Thyroid gland (tissue), 4 donors: ENCODE results near the gene GPM6B. TPM values are rescaled to one million over a fixed set of nuclear protein-coding genes. Genes with fewer than 3 reads are reported as not detected.
A peak's percentile ranks its signal among the peaks of the same experiment; 100 is the strongest.

ENCODE experiments used
- DNase-seq, 2 donors: peaks; one replicate each; pipeline ENCODE4 v3.0.0-alpha.2; 2019
- H3K27ac ChIP-seq, 3 donors: fragments of 200-600 bp; sonication (generic); 1 replicate in 2 of 3; 2 replicates in 1 of 3; pipeline ENCODE4 v1.5.1; 2016 to 2019; ENCODE audit warnings: mild to moderate bottlenecking in 1 of 3, moderate library complexity in 1 of 3
- H3K27me3 ChIP-seq: fragments of 200-600 bp; sonication (generic); one replicate; pipeline ENCODE4 v1.5.1; 2019
- H3K36me3 ChIP-seq, 2 donors: fragments of 200-600 bp; sonication (generic); one replicate each; pipeline ENCODE4 v1.5.1; 2016 to 2019
- H3K4me1 ChIP-seq, 2 donors: fragments of 200-600 bp; sonication (generic); one replicate each; pipeline ENCODE4 v1.5.1; 2017 to 2019
- H3K4me3 ChIP-seq, 3 donors: fragments of 200-600 bp; sonication (generic); replicated peaks in 1 of 3; 1 replicate in 2 of 3; 2 replicates in 1 of 3; pipeline ENCODE4 v1.5.1; 2016; ENCODE audit warnings: mild to moderate bottlenecking in 1 of 3
- H3K9me3 ChIP-seq: fragments of 200-600 bp; sonication (generic); one replicate; pipeline ENCODE4 v1.5.1; 2017
- POLR2A ChIP-seq, 2 donors: fragments of 450-650 bp; IDR thresholded peaks; one replicate each; pipeline ENCODE4 v1.6.1; 2017; ENCODE audit warnings: antibody characterized with exemption in 2 of 2, mild to moderate bottlenecking in 2 of 2, moderate library complexity in 1 of 2
- WGBS, 2 donors: methylation state at CpG; one replicate each; pipeline ENCODE4 v1.1.5; 2017; 5-methylcytosine and 5-hydroxymethylcytosine counted together
- intact Hi-C: fragments of 100-400 bp; cut with DNase I; formaldehyde crosslinking; loops from one replicate; pipeline ENCODE4 v1.15.1; 2023
- total RNA-seq, 4 donors: library from RNA; depleted of rRNA; stranded (reverse); fragments of >200 nt; gene quantifications; one replicate each; pipeline ENCODE4 v1.2.3, GENCODE V29; 2016
- TF ChIP-seq, protein P1 (sequence below), 6 experiments: fragments of 200-600 bp in 3 of 6; fragments of 450-650 bp in 3 of 6; sonication (generic) in 3 of 6; IDR thresholded peaks; one replicate each; pipeline ENCODE4 v1.5.1; 2016 to 2019; ENCODE audit warnings: antibody characterized with exemption in 6 of 6, mild to moderate bottlenecking in 2 of 6, inconsistent platforms in 1 of 6, moderate library complexity in 1 of 6

Gene GPM6B
- total RNA-seq, 4 donors from 2014 or later = 2.3 to 9.9 (median 6.1) TPM

DNA sequence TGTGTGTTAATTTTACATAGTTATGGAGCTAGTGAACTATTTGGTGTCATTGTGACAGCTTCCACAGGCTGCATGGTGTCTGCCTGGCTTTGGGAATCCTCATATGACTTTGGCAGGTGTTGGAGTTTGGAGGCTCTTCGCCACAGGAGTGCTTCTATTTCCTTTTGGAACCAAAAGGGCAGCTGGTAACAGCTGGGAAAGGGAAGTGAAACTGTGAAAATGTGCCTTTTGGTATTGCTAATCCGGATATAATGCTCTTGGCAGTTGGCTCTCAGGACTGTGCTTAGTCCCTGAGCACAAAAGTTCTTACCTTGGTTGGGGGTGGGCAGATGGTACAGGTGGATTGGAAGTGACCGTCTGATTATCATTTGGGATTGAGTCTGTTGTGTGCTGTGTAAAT, 64.2 kb downstream of the GPM6B start:
- no peak for DNase-seq
- H3K27ac ChIP-seq = no peak overlapping the region
- intact Hi-C loops = no loop called here
- no peak for TF ChIP-seq POLR2A (IDR thresholded peaks at IDR 0.05)
- TF ChIP-seq, protein P1, sequence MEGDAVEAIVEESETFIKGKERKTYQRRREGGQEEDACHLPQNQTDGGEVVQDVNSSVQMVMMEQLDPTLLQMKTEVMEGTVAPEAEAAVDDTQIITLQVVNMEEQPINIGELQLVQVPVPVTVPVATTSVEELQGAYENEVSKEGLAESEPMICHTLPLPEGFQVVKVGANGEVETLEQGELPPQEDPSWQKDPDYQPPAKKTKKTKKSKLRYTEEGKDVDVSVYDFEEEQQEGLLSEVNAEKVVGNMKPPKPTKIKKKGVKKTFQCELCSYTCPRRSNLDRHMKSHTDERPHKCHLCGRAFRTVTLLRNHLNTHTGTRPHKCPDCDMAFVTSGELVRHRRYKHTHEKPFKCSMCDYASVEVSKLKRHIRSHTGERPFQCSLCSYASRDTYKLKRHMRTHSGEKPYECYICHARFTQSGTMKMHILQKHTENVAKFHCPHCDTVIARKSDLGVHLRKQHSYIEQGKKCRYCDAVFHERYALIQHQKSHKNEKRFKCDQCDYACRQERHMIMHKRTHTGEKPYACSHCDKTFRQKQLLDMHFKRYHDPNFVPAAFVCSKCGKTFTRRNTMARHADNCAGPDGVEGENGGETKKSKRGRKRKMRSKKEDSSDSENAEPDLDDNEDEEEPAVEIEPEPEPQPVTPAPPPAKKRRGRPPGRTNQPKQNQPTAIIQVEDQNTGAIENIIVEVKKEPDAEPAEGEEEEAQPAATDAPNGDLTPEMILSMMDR (IDR thresholded peaks at IDR 0.05) = no peak
- H3K36me3 ChIP-seq = peaks cover 0 to 12% of the 10 kb centered on the region in 2 donors
- no peak overlapping the region for H3K4me3 ChIP-seq
- no peaks in the 10 kb centered on the region for H3K9me3 ChIP-seq
- H3K27me3 ChIP-seq = no peaks in the 10 kb centered on the region
- 75 to 87% methylated on average over 3 of the region's 3 CpGs for WGBS, 2 donors
- no peaks in the 10 kb centered on the region for H3K4me1 ChIP-seq

DNA sequence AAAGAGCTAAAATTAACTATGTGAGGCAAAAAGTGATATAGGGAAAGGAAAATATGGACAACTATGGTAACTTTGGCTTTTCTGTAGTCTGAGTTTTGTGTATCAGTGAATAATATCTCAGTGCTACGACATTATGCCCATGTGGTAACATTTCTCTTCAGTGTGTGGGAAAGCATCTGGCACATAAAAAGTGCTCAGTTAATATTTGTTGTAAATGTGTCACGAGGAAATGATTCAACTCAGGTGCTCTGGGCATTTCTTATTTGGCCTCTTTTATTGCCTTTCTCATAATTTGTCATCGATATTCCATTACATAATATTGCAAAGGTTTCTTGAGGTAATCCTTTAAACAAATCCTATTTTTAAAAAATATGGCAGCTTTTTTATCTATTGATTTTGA, 64.8 kb downstream of the GPM6B start:
- Histone ChIP-seq H3K36me3 (peaks cover 0 to 12% of the 10 kb centered on the region in 2 donors), H3K9me3 (no peaks in the 10 kb centered on the region), H3K27me3 (no peaks in the 10 kb centered on the region), H3K4me1 (no peaks in the 10 kb centered on the region), H3K27ac (no peak overlapping the region), H3K4me3 (no peak overlapping the region)
- TF ChIP-seq POLR2A (IDR thresholded peaks at IDR 0.05) = no peak
- TF ChIP-seq, protein P1 (IDR thresholded peaks at IDR 0.05) = no peak
- no peak for DNase-seq
- WGBS, 2 donors = 96 to 98% methylated on average over 3 of the region's 3 CpGs
- intact Hi-C loops = no loop called here

DNA sequence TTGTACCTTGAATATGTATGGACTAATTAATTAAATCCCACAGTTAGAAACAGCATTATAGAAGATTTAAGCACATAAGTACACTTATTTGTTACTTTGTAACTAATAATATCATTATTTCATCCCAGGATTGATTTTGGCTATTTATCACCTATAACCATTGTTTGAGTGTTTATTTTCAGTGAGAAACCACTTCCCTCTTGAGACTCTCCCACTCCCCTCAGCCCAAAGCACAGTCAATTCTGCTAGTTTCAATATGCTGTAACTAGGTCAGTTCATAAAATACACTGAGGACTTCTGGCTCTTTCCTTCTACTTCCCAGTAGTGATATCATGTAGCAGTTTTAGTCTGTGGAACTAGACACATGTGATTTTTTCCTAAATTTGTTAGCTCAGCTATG, 66.1 kb downstream of the GPM6B start:
- intact Hi-C loops = no loop called here

DNA sequence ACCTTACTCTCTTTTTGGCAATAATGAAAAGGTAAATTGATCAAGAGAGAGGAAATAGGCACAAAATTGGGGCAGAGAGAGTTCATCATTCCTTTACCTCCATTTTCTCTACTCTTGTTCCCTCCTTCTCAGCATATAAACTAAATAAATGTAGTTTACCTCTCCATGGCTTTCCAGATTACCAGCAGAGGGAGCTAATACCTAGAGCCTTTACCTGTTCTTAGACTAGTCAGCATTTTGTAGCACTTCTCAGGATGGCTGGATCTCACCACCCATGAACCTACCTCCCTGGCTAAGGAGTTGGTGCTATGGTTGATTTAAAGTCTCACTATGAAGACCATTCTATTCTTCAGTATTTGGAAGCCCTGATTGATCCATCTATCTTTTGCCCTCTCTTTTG, 66.7 kb downstream of the GPM6B start:
- intact Hi-C loops = no loop called here
- TF ChIP-seq POLR2A (IDR thresholded peaks at IDR 0.05) = no peak
- TF ChIP-seq, protein P1 (IDR thresholded peaks at IDR 0.05) = peak in 5 of 6 experiments; percentile 25 to 69 (median 56)
- Histone ChIP-seq H3K4me1 (no peaks in the 10 kb centered on the region), H3K27ac (no peak overlapping the region), H3K9me3 (no peaks in the 10 kb centered on the region), H3K36me3 (peaks cover 0 to 7% of the 10 kb centered on the region in 2 donors), H3K27me3 (no peaks in the 10 kb centered on the region), H3K4me3 (no peak overlapping the region)
- peak; percentile 13 to 18 for DNase-seq

More for the DNA sequence above, 66.1 kb downstream of the GPM6B start:
- DNase-seq = no peak
- Histone ChIP-seq H3K27me3 (no peaks in the 10 kb centered on the region), H3K4me1 (no peaks in the 10 kb centered on the region), H3K9me3 (no peaks in the 10 kb centered on the region), H3K36me3 (peaks cover 0 to 7% of the 10 kb centered on the region in 2 donors), H3K27ac (no peak overlapping the region), H3K4me3 (no peak overlapping the region)
- no peak for TF ChIP-seq POLR2A (IDR thresholded peaks at IDR 0.05)
- TF ChIP-seq, protein P1 (IDR thresholded peaks at IDR 0.05) = no peak

DNA sequence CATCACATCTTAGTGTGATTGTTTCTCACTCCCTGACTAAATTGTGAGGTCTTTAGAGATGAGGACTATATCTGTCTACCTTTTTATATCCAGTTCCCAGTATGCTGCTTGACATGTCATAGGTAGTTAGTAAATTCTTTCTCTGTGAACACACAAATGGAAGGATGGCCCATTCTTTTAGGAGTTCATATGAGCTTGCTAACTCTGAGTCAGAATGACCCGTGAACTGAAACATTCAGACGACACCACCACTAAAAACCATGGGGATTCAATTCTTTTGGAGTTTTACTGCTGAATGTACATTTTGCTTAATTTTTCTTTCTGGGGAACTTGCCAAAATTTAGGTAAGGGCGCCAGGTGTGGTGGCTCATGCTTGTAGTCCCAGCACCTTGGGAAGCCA, 68.4 kb downstream of the GPM6B start:
- intact Hi-C loops = loop anchor here (5.0 kb wide), 1 partner anchor 86 kb away; no protein-coding TSS in a partner anchor
- Histone ChIP-seq H3K9me3 (no peaks in the 10 kb centered on the region), H3K4me1 (no peaks in the 10 kb centered on the region), H3K27ac (no peak overlapping the region), H3K27me3 (no peaks in the 10 kb centered on the region), H3K36me3 (peaks cover 9 to 13% of the 10 kb centered on the region in 2 donors), H3K4me3 (no peak overlapping the region)
- TF ChIP-seq, protein P1 (IDR thresholded peaks at IDR 0.05) = no peak
- no peak for TF ChIP-seq POLR2A (IDR thresholded peaks at IDR 0.05)
- WGBS, 2 donors = 97 to 98% methylated on average over 3 of the region's 3 CpGs
- no peak for DNase-seq
